Epidermal melanocyte (primary cell): Measurements from ENCODE around the gene EIF4A3.
"Not testable (repeated sequence)": the region's sequence is repeated elsewhere in the genome, so short reads cannot be mapped to it uniquely, and the experiment has no call there.

Source experiments
- DNase-seq: peaks from one replicate; pipeline ENCODE4 v3.0.0; 2011; ENCODE audit warnings: low spot score; ENCODE audit not compliant: insufficient read length

EIF4A3 gene

DNA sequence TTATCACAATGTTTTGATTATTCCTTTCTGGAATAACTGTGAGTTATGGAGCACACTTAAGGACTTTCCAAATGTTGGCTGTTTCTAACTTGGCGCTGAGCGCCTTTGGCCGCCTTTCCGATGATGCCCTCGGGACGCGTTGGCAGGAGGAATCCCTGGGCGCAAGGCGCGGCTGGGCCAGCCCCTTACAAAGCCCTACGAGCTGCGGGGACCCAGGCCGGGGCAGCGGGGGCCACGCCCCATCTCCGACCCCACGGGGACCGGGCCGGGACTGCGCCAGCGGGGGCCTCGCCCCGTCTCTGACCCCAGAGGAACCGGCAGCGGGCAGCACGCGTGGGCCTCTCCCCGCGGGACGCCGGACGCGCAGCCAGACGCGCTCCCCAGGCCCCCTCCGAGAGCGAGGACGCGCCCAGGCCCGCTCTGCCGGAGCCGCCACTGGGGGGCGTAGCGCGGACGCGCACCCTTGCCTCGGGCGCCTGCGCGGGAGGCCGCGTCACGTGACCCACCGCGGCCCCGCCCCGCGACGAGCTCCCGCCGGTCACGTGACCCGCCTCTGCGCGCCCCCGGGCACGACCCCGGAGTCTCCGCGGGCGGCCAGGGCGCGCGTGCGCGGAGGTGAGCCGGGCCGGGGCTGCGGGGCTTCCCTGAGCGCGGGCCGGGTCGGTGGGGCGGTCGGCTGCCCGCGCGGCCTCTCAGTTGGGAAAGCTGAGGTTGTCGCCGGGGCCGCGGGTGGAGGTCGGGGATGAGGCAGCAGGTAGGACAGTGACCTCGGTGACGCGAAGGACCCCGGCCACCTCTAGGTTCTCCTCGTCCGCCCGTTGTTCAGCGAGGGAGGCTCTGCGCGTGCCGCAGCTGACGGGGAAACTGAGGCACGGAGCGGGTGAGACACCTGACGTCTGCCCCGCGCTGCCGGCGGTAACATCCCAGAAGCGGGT, 45.6 kb downstream of the EIF4A3 start, which contains the start of gene GAA:
TSS of gene GAA (plus strand) at position 571 of the 935 bp plus-strand sequence. CDS start 3,006 bp downstream, outside the sequence.
- peak; percentile 94 for DNase-seq

DNA sequence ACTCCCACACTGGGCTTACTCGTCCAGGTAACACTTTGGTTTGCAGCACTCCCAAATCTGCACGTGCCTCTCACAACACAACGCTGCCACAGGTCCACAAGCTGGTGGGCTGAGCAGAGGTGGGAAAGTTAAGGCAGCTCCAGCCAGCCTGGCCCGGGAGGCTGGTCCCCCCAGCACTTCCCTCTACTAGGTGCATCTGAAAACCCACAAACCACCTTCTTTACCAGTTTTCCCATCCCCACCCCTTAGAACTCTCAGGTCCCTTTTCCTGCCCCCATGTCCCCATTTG, 46.9 kb downstream of the EIF4A3 start:
- DNase-seq, result no peak

DNA sequence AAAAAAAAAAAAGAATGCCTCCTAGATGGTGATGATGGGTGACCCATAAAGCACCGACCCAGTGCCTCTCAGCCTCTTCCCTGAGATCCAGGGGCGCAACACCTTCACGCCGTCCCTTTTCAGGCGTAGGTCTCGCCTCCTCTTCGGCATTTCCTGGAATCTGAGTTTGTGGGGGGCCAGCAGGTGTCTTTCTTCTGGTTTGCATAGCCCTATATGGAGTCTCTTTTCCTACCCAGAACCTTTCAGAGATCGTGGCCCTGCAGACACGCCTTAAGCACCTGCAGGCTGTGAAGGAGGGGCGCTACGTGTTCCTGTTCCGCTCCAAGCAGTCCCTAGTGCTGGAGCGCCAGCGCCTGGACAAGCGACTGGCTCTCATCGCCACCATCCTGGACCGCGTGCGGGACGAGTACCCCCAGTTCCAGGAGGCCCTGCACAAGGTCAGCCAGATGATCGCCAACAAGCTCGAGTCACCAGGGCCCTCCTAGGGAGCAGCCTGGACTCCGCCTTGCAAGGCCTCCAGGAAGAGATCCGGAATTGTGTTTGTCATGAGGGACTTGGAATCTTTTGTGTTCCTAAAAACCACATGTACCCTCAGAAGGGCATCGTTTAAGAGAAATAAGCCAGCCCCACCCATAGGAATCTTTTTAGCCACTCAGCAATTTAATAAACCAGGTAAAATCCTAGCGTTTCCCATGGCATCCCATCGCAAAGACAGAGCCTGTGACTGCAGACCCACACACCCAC, 47.5 kb downstream of the EIF4A3 start:
- DNase-seq, result no peak

DNA sequence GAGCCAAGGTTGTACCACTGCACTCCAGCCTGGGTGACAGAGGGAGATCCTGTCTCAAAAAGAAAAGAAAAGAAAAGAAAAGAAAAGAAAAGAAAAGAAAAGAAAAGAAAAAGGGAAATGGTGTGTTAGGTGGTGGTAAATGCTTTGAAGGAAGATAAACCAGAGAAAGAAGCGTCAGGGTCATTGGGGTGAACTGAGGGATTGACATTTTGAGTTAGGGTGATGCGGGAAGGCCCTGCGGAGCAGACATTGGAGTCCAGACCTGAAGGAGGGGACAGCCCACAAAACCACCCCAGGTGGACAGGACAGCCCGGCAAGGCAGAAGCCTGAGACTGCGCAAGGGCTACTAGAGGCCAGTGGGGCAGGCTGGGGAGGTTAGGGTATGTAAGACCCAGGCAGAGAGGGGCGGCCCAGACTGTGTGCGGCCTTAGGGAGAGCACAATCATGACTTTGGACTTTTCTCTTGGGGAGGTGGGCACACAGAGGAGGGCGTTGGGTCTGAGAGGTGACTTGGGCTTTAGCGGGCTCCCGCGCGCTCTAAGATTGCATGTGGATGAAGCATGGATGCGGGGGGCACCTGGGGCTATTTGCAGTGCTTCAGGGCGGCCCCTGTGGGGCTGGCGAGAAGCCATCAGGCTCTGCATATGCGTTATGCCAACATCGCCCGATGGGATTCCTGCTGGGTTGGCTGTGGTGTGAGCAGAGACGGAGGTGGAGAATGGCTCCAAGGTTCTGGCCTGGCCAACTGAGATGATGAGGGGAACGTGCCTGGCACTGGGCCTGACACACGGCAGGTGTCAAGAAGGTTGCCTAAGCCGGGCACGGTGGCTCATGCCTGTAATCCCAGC, 48.9 kb downstream of the EIF4A3 start:
- DNase-seq, result no peak

DNA sequence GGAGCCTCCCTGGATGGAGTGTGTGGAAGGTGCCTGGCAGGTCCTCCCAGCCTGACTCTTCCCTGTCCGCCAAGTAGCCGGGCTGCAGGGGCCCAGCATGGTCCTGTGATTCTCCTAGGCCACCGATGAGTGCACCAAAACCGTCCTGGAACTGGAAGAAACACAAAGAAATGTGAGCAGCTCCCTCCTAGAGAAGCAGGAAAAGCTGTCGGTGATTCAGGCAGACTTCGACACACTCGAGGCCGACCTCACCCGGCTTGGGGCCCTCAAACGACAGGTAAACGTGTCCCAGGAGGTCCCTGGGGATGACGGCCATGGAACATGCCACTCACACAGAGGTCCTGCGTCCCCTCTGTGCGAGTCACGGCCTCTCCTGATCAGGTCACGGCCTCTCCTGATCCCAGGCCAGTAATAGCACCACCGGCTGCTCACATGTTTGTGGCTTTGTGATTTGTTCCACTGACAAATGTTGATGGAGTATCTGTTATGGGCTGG, 49.8 kb downstream of the EIF4A3 start:
- no peak for DNase-seq

DNA sequence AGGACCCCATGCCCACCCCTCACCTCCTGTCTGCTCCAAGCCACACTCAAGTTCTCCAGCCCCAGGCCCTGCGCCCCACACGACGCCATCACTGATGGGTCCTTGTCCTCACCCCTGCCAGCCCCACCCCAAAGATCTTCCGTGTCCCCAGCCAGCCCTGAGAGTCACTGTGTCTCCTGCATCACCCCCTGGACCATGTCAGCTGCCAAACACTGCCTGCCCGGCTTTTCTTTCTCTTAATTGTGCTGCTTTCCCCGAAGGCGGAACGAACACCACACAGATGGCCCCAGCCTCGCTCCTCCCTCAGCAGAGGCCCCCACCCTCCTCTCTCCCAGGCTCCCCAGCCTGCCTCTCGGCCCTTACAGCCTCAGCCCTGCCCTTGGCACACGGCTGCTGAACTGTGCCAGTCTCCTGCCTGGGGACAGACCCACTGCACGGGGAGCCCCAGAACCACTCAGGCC, 50.3 kb downstream of the EIF4A3 start:
- DNase-seq, result no peak

DNA sequence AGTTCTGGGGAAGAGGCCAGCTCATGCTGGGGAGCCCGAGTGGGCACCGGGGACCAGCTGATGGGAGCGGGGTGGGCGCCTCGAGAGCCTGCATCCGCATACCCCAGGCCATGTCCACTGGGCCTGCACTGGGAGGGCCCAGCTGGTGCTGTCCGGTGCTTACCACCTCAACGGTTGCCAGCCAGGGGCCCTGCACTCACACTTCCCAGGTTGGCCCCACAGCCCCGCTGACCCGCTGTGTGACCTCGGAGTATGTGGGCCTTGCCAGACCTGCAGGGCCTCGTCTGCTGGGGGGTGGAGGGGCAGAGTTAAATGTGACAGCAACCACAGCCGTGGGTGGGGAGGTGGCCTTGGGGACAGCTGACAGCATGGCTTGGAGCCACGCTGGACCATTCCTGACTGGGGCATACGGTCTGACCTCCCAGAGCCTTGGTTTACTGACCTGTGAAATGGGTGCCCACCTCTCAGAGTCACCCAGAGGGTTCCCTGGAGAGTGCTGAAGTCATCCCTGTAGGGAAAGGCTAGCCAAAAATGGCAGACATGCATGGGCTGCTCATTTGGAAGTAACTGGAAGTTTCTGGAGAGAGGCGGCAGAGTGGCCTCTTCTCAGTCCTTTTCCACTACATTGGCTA, 51.0 kb downstream of the EIF4A3 start:
- DNase-seq, result no peak

DNA sequence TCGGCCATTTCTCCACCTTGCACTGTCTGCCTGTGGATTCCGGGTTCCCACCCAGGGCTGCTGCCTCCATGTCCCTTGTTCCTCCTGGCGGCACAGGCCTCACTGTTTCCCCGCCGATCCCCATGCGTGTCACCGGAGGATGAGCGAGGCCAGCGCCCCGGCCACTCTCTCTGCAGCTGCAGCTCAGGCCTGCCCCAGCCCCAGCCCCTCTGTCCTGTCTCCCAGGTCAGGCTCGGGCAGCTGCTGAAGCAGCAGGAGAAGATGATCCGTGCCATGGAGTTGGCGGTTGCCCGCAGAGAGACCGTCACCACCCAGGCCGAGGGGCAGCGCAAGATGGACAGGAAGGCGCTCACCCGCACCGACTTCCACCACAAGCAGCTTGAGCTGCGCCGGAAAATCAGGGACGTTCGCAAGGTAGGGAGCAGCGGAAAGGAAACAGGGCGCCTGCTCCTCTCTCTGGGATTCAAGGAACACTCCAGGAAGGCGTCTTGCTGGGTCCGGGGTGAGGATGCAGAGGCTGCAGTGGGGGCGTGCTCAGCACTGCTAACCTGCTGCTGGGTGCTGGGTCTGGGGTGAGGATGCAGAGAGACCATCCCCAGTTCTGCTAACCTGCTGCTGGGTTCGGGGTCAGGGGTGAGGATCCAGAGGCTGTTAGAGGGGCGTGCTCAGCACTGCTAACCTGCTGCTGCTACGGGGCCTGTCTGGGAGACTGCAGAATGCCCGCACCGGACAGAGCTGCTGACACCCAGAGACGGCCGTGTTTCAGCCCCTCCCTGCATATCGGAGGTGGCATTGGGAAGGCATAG, 51.7 kb downstream of the EIF4A3 start:
- no peak for DNase-seq

DNA sequence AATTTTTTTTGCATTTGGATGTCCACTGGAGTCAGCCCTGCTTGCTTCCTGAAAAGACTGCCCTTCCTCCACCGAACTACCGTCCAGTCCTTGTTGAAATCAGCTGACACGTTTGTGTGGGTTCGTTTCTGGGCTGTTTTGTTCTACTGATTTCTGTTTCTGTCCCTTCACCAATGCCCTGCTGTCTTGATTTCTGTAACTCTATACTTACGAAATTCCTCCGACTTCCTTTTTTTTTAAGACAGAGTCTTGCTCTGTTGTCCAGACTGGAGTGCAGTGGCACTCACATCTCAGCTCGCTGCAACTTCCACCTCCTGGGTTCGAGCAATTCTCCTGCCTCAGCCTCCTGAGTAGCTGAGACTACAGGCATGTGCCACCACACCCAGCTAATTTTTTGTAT, 54.0 kb downstream of the EIF4A3 start:
- DNase-seq, result no peak

DNA sequence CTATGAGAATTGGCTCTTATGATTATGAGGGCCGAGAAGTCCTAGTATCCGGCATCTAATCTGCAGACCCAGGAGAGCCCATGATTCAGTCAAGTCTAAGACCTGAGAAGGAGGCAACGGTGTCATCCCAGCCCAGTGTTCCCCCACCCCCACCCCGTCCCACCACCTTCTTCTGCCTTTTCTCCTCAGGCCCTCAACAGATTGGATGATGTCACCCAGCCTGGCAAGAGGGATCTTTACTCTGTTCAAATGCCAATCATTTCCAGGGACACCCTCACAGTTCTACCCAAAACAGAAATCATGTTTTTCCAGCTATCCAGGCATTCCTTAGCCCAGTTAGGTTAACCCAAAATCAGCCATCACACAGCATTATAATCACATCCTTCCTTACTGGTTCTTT, 55.6 kb downstream of the EIF4A3 start:
- DNase-seq, result no peak

DNA sequence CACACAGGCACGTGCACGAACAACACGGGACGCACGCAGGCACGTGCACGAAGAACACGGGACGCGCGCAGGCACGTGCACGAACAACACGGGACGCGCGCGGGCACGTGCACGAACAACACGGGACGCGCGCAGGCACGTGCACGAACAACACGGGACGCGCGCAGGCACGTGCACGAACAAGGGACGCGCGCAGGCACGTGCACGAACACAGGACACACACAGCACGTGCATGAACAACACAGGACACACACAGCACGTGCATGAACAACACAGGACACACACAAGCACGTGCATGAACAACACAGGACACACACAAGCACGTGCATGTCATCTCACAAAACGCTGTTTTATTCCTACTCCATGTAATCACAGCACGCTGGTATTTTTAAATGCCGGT, 56.8 kb downstream of the EIF4A3 start:
- DNase-seq, result not testable (repeated sequence)

DNA sequence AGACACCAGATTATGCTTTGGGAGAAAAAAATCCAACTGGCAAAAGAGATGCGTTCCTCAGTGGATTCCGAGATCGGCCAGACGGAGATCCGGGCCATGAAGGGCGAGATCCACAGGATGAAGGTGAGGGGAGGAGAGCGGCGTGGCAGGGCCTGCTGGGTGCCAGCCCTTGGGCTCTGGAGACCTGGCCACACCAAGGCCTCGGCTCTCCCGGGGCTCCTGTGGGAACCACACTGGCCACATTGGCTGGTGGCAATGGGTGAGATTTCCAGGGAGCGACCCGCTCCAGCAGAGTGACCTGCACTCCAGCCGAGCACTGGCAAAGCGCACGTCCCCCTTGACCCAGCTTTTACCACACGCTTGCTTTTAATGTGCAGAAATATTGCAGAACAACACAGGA, 57.2 kb downstream of the EIF4A3 start:
- no peak for DNase-seq

DNA sequence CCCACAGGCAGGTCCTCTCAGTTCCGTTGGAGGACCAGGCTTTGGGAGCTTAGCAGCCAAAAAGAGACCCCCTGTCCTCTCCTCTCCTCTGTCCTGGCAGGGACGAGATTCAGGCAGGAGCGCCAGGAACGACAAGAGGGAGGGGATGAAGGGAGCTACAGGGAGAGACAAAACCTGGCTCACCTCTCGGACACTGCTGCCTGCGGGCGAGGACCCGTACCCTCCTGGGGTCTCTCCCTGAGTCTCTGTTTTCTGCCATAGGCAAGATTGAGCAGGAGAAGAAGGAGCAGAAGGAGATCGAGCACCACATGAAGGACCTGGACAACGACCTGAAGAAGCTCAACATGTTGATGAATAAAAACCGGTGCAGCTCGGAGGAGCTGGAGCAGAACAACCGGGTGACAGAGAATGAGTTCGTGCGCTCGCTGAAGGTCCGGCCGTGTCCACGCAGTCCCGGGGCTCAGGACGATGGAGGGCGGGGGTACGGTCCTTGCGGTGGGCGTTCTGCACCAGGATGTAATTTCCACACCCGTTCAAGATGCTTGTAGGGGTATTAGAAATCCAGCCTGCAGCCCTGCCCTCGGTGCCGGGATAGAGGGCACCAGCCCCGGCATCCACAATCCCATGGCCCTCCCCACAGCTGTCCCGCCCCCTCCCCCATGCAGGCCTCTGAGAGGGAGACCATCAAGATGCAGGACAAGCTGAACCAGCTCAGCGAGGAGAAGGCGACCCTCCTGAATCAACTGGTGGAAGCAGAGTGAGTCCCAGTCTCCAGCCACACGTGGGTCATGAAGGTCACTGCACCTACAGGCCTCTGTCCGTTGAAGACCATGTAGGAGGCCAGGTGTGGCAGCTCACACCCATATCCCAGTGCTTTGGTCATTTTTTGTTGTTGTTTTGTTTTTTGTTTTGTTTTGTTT, 59.3 kb downstream of the EIF4A3 start:
- DNase-seq, result no peak

DNA sequence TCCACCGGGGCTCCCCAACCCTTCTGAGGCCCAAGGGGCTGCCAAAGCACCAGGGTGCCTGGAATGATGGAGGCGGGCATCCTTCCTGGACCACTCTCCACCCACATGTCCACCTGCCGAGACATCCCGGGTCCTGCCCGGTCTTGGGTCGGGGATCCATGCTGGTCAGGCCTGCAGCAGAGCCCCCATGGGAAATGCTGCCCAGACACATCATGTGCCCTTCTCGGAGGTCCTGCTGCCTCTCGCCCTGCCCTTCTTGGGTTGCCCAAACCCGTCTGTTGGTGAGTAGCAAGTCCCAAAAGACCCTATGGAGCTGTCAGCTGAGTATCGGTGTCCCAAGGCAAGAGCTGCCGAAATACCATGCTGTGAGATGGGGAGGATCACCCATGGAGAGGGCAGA, 60.3 kb downstream of the EIF4A3 start:
- no peak for DNase-seq

DNA sequence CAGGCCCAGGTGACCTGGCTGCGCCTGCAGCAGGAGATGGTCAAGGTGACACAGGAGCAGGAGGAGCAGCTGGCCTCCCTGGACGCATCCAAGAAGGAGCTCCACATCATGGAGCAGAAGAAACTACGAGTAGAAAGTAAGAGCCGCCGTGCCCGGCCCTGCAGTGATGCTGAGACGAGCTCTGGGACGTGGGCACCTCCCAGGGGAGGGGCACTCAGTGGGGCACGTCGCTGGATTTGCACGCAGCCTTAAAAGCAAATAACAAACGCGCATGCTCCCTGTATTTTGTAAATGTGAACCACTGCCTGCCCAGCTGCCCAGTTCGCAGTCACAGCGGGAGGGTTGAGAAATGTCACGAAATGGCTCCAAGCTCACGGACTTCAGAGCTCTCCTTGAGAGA, 60.8 kb downstream of the EIF4A3 start:
- DNase-seq, result no peak

DNA sequence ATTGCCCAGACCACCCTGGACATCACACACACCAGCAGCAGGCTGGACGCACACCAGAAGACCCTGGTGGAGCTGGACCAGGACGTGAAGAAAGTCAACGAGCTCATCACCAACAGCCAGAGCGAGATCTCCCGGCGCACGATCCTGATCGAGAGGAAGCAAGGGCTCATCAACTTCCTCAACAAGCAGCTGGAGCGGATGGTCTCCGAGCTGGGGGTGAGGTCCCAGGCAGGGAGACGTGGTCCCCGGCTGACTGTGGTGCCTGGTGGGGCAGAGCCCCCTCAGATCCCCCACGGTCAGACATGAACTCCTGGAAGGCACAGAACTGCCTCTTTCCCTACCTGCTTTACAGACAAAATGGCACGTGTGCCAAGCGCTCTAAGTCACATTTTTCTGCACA, 62.2 kb downstream of the EIF4A3 start:
- DNase-seq, result no peak
